Ammon's horn (tissue), 1 donor: ENCODE results near the gene PPIL4.

Experiments
- DNase-seq: peaks from one replicate; pipeline ENCODE4 v3.0.0-alpha.2; 2016; ENCODE audit warnings: low spot score

PPIL4 gene

GRCh38 chr6:149458806-149459205 is 87.0 kb downstream of the PPIL4 start:
- no peak for DNase-seq

DNA sequence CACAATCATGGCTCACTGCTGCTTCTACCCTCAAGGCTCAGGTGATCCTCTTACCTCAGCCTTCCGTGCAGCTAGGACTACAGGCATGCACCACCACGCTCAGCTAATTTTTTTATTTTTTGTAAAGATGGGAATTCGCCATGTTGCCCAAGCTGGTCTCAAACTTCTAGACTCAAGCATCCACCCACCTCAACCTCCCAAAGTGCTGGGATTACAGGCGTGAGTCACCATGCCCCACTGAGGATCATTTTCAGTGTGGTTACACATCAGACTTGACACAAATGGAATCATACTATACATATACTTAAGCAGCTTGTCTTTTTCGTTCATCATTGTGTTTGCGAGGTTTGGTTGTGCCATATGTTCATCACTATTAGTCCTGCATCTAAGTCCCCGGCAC is 87.6 kb downstream of the PPIL4 start:
- DNase-seq = no peak

GRCh38 chr6:149457316-149457884 is 88.4 kb downstream of the PPIL4 start:
- DNase-seq = no peak

DNA sequence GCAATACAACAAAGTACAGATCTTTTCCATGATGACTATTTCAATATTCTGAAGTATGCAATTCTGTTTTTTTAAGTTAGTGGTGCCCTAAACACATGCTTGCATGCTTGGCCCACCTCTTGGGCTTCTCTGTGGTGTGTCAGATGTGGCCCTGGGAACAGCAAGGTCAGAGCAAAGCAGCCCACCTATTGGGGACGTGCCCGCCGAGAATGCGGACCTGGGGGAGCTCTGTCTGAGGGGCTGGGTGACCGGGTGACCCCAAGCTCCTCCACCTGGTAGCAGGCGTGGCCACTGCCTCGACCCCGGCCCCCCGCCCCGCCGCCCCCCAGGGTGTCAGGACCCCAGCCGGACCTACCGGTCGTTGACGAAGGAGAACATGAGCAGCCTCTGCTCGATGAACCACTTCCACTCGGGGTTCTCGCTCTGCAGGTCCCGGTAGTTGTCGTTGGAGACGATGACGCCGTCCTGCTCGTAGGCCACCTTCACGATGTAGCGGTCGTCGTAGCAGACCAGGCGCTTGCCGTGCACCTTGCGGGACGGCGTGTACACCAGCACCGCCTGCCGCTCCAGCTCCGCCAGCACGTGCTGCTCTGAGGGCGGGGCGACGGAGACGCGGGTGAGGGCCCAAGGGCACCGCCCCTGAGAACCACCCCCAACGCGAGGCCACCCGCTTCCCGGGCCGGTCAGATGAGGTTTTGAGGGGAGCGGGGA is 89.4 kb downstream of the PPIL4 start:
- DNase-seq = no peak

DNA sequence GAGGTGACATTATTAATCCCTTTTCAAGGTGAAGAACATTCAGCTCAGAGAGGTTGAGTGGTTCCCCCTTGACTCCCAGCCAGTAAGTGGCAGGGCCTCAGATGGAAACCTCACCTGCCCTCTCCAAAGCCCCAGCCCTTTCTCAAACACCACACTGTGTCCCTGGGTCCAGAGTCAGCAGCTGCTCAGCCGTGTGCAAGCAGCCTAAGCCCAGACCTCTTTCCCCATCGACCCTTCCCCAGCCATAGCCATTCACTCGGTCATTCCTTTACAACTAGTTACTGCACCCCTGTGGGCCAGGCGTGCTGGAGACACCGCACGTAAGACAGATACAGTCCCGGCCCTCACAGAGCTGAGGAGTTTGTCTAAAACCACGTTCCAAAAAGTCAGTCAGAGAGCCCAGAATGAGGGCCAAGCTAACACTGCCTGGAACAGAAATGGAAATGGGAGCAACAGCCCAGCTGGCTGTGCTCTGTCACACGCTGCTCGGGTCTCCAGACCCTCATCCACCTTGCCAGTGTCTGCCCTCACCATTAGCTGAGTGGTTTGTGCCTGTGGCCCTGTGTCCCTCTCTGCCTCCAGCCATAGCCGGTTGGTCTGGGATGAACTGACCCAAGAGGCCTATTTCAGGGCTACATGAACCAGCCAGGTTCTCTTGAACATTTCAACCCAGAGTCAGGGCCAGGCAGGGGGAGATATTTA is 90.7 kb downstream of the PPIL4 start:
- no peak for DNase-seq
